Measurements from ENCODE around the gene FSTL5. TPM values are rescaled to one million over a fixed set of nuclear protein-coding genes. Genes with fewer than 3 reads are reported as not detected.
A peak's percentile ranks its signal among the peaks of the same experiment; 100 is the strongest.

Gene FSTL5
- total and polyA plus RNA-seq, 2 of the 8 experiments (the other 6 are each of a cell fraction or from before 2014, with no cell fraction given), result 0.09 to 0.32 TPM

GRCh38 chr4:161538941-161539340 is 624.9 kb downstream of the FSTL5 start:
- H2BK120ac ChIP-seq (replicated peaks; ENCODE audit: low read depth, low read length), result no peak overlapping the region
- no peak overlapping the region for H4K8ac ChIP-seq (ENCODE audit: extremely low read depth, insufficient read depth, low read length)
- H4K91ac ChIP-seq (replicated peaks; ENCODE audit: insufficient read length, low read length), result no peak overlapping the region
- ChIA-PET POLR2A (ENCODE audit: partially characterized antibody) (no interaction called here), CTCF (ENCODE audit: partially characterized antibody) (interaction anchor here (0.6 kb wide), 1 partner anchor 90 kb away, joined by 3 read pairs; no protein-coding TSS in a partner anchor)
- no peaks in the 10 kb centered on the region for H3K27me3 ChIP-seq (replicated peaks in 1 of 4; ENCODE audit: control insufficient read depth in 3 of 4, extremely low read depth in 1 of 4, insufficient read depth in 3 of 4, low read length in 3 of 4)
- no peak overlapping the region for H4K5ac ChIP-seq (ENCODE audit: insufficient read length, low read depth, low read length)
- no peak for DNase-seq (ENCODE audit: low read depth in 1 of 2, low spot score in 2 of 2)
- no peak overlapping the region for H2BK12ac ChIP-seq (ENCODE audit: low read depth, low read length)
- no peak overlapping the region for H3K23ac ChIP-seq (ENCODE audit: insufficient read length)
- H3K23me2 ChIP-seq (ENCODE audit: low read depth, low read length), result no peaks in the 10 kb centered on the region
- no peak overlapping the region for H3K4me2 ChIP-seq (ENCODE audit: insufficient read depth in 1 of 2, low read depth in 2 of 2, low read length in 2 of 2)
- no peak overlapping the region for H3K56ac ChIP-seq (replicated peaks; ENCODE audit: insufficient read length, low read depth, low read length)
- no peaks in the 10 kb centered on the region for H3K9me3 ChIP-seq (ENCODE audit: insufficient read depth in 2 of 2, low read depth in 1 of 2, low read length in 1 of 2)
- H3K4me3 ChIP-seq (ENCODE audit: extremely low read depth in 1 of 4, insufficient read depth in 2 of 4, low read depth in 3 of 4, low read length in 4 of 4), result no peak overlapping the region
- no peaks in the 10 kb centered on the region for H3K79me2 ChIP-seq (ENCODE audit: control insufficient read depth in 1 of 2, insufficient read depth in 2 of 2, low read length in 2 of 2)
- no peaks in the 10 kb centered on the region for H3K79me1 ChIP-seq (ENCODE audit: low read depth, low read length)
- no peak overlapping the region for H2BK20ac ChIP-seq (ENCODE audit: low read length)
- no peak overlapping the region for H3K9ac ChIP-seq (replicated peaks in 1 of 4; ENCODE audit: extremely low read depth in 1 of 4, low read depth in 3 of 4, low read length in 3 of 4)
- H3K27ac ChIP-seq (ENCODE audit: low read depth, low read length), result no peak overlapping the region
- WGBS, 2 experiments (ENCODE audit: extremely low coverage in 1 of 2, insufficient coverage in 1 of 2, insufficient read length in 1 of 2, insufficient replicate concordance in 2 of 2, low coverage in 1 of 2, low lambda C conversion rate in 2 of 2, missing lambda C conversion rate in 1 of 2), result 87% methylated on average over 4 of the region's 4 CpGs; no CpG with 5 or more reads in 1 of the 2 experiments
- H3K4me1 ChIP-seq (replicated peaks in 1 of 4; ENCODE audit: control insufficient read depth in 3 of 4, insufficient read depth in 4 of 4, low read length in 3 of 4), result no peaks in the 10 kb centered on the region
- FAIRE-seq, result no peak
- H2BK15ac ChIP-seq (ENCODE audit: low read length), result no peak overlapping the region
- H3K36me3 ChIP-seq (ENCODE audit: control insufficient read depth in 2 of 4, insufficient read depth in 4 of 4, low read length in 3 of 4), result no peaks in the 10 kb centered on the region
- H3K14ac ChIP-seq (ENCODE audit: insufficient read length), result no peak overlapping the region
- no peak overlapping the region for H2AK5ac ChIP-seq (ENCODE audit: low read depth, low read length)
- no peak overlapping the region for H2BK5ac ChIP-seq (ENCODE audit: low read depth, low read length)
- no peak overlapping the region for H3K18ac ChIP-seq (ENCODE audit: extremely low read depth, low read length)
- H3K4ac ChIP-seq (replicated peaks; ENCODE audit: insufficient read length, low read depth, low read length), result no peak overlapping the region
- H4K20me1 ChIP-seq (replicated peaks in 1 of 2; ENCODE audit: control insufficient read depth in 1 of 2, insufficient read depth in 2 of 2, low read length in 2 of 2), result no peaks in the 10 kb centered on the region
- peak overlapping the region; percentile 1; the same call in 1 of the 2 replicates for H2AFZ ChIP-seq (ENCODE audit: low read length)
- TF ChIP-seq CHD1 (IDR thresholded peaks at IDR 0.05; ENCODE audit: low read depth, low read length) (no peak), EZH2 (IDR thresholded peaks at IDR 0.05; ENCODE audit: low read depth, low read length, severe bottlenecking) (no peak), SAP30 (IDR thresholded peaks at IDR 0.05; ENCODE audit: insufficient read depth, insufficient replicate concordance, low read length) (no peak), CTBP2 (IDR thresholded peaks at IDR 0.05; ENCODE audit: borderline replicate concordance, insufficient read depth, insufficient read length, low read length) (no peak), RAD21 (IDR thresholded peaks at IDR 0.05 in 1 of 2, conservative IDR thresholded peaks at IDR 0.05 in 1 of 2; ENCODE audit: low read depth in 2 of 2, low read length in 2 of 2) (no peak), TEAD4 (IDR thresholded peaks at IDR 0.05; ENCODE audit: low read depth, low read length) (no peak), CEBPB (IDR thresholded peaks at IDR 0.05; ENCODE audit: low read depth, low read length) (no peak), EGR1 (IDR thresholded peaks at IDR 0.05; ENCODE audit: borderline replicate concordance, low read depth, low read length) (no peak), SIN3A (conservative IDR thresholded peaks at IDR 0.05 in 1 of 2, IDR thresholded peaks at IDR 0.05 in 1 of 2; ENCODE audit: low read depth in 1 of 2, low read length in 2 of 2) (no peak), SUZ12 (IDR thresholded peaks at IDR 0.05; ENCODE audit: low read length) (no peak), HDAC6 (IDR thresholded peaks at IDR 0.05; ENCODE audit: low read depth, low read length) (no peak), RFX5 (IDR thresholded peaks at IDR 0.05; ENCODE audit: borderline replicate concordance, low read depth, low read length) (no peak), MAFK (IDR thresholded peaks at IDR 0.05; ENCODE audit: low read depth, low read length) (no peak), RXRA (IDR thresholded peaks at IDR 0.05; ENCODE audit: insufficient read depth, low read depth, low read length) (no peak)

All from H1 (cell line).